ENCODE results near the gene FAM168A. TPM values are rescaled to one million over a fixed set of nuclear protein-coding genes. Genes with fewer than 3 reads are reported as not detected.

FAM168A gene
- total and polyA plus RNA-seq, 9 of the 15 experiments (the other 6 are each of a cell fraction or from before 2014, with no cell fraction given): 0.44 to 7.2 (median 2.9) TPM

- in situ Hi-C loops (cut with MboI): no loop called here
- H3K4me2 ChIP-seq (ENCODE audit: insufficient read depth, low read length): no peak overlapping the region
- H3K27ac ChIP-seq (ENCODE audit: extremely low read depth, low read depth, low read length): no peak overlapping the region
- no peaks in the 10 kb centered on the region for H3K79me2 ChIP-seq (ENCODE audit: control insufficient read depth, insufficient read depth, low read length)
- no peaks in the 10 kb centered on the region for H3K4me1 ChIP-seq (replicated peaks in 1 of 2; ENCODE audit: control insufficient read depth in 2 of 2, insufficient read depth in 2 of 2, low read length in 2 of 2)
- no peak for FAIRE-seq
- H3K9me3 ChIP-seq (replicated peaks; ENCODE audit: control insufficient read depth, insufficient read depth, low read depth, low read length): no peaks in the 10 kb centered on the region
- no peaks in the 10 kb centered on the region for H4K20me1 ChIP-seq (replicated peaks; ENCODE audit: control insufficient read depth, insufficient read depth, low read length)
- H2AFZ ChIP-seq (ENCODE audit: low read depth, low read length): no peak overlapping the region
- ChIA-PET POLR2A (interaction anchor here (0.5 kb wide), 1 partner anchor 57 kb away, joined by 3 read pairs; no protein-coding TSS in a partner anchor), CTCF (ENCODE audit: low intra/inter-chr PET ratio) (no interaction called here)
- ATAC-seq: no peak
- no peaks in the 10 kb centered on the region for H3K36me3 ChIP-seq (ENCODE audit: control insufficient read depth, insufficient read depth, low read length)
- BruUV-seq (replicated peaks): no TSS peak
- H3K4me3 ChIP-seq: no peak overlapping the region
- no peak for DNase-seq (ENCODE audit: extremely low read depth in 1 of 4, low spot score in 3 of 4)
- 18% methylated on average over 2 of the region's 2 CpGs for WGBS (ENCODE audit: insufficient coverage, low coverage, missing lambda C conversion rate)
- H3K9me1 ChIP-seq (ENCODE audit: control insufficient read depth, insufficient read depth, low read length): no peaks in the 10 kb centered on the region
- intact Hi-C loops (cut with micrococcal nuclease): no loop called here
- H3K9ac ChIP-seq (ENCODE audit: insufficient read depth in 1 of 2, low read depth in 2 of 2, low read length in 2 of 2): no peak overlapping the region
- TF ChIP-seq POLR2AphosphoS5 (IDR thresholded peaks at IDR 0.05; ENCODE audit: control insufficient read depth, insufficient read depth, low read depth, low read length): no peak
- no peaks in the 10 kb centered on the region for H3K27me3 ChIP-seq (ENCODE audit: control insufficient read depth in 2 of 2, insufficient read depth in 2 of 2, low read length in 2 of 2)
These were observed 184.7 kb downstream of the FAM168A start for GRCh38 chr11:73413256-73413655.

- no peak overlapping the region for H3K4me2 ChIP-seq (ENCODE audit: insufficient read depth, low read length)
- no peak overlapping the region for H3K4me3 ChIP-seq
- no TSS peak for BruUV-seq (replicated peaks)
- no peaks in the 10 kb centered on the region for H3K27me3 ChIP-seq (ENCODE audit: control insufficient read depth in 2 of 2, insufficient read depth in 2 of 2, low read length in 2 of 2)
- in situ Hi-C loops (cut with MboI) (no loop called here), intact Hi-C loops (cut with micrococcal nuclease) (no loop called here)
- no peak for DNase-seq (ENCODE audit: extremely low read depth in 1 of 4, low spot score in 3 of 4)
- WGBS (ENCODE audit: insufficient coverage, low coverage, missing lambda C conversion rate): 18% methylated on average over 3 of the region's 3 CpGs
- no peak overlapping the region for H3K27ac ChIP-seq (ENCODE audit: extremely low read depth, low read depth, low read length)
- no peaks in the 10 kb centered on the region for H3K79me2 ChIP-seq (ENCODE audit: control insufficient read depth, insufficient read depth, low read length)
- no peak overlapping the region for H3K9ac ChIP-seq (ENCODE audit: insufficient read depth in 1 of 2, low read depth in 2 of 2, low read length in 2 of 2)
- no peaks in the 10 kb centered on the region for H3K36me3 ChIP-seq (ENCODE audit: control insufficient read depth, insufficient read depth, low read length)
- H3K9me1 ChIP-seq (ENCODE audit: control insufficient read depth, insufficient read depth, low read length): no peaks in the 10 kb centered on the region
- FAIRE-seq: no peak
- TF ChIP-seq ATF3 (IDR thresholded peaks at IDR 0.05): 0 out of 2 replicates have a peak, but pooled peaks have one; percentile 7
- TF ChIP-seq ATF3 (CRISPR knock-in tag; conservative IDR thresholded peaks at IDR 0.05): no peak
- TF ChIP-seq KDM5B (IDR thresholded peaks at IDR 0.05; ENCODE audit: insufficient replicate concordance, low read depth, low read length): no peak
- POLR2A ChIA-PET: no interaction called here
- no peaks in the 10 kb centered on the region for H3K9me3 ChIP-seq (replicated peaks; ENCODE audit: control insufficient read depth, insufficient read depth, low read depth, low read length)
- no peaks in the 10 kb centered on the region for H4K20me1 ChIP-seq (replicated peaks; ENCODE audit: control insufficient read depth, insufficient read depth, low read length)
- no peak for ATAC-seq
- H2AFZ ChIP-seq (ENCODE audit: low read depth, low read length): no peak overlapping the region
- H3K4me1 ChIP-seq (replicated peaks in 1 of 2; ENCODE audit: control insufficient read depth in 2 of 2, insufficient read depth in 2 of 2, low read length in 2 of 2): no peaks in the 10 kb centered on the region
- CTCF ChIA-PET (ENCODE audit: low intra/inter-chr PET ratio): no interaction called here
These were observed 185.6 kb downstream of the FAM168A start for GRCh38 chr11:73412308-73412707.
